HG02798 (cell line): ENCODE measurements around the gene APLP2.
"Not testable (repeated sequence)": the region's sequence is repeated elsewhere in the genome, so short reads cannot be mapped to it uniquely, and the experiment has no call there.

Experiments
- ATAC-seq: cut with Tn5 transposase; IDR thresholded peaks from one replicate; pipeline ENCODE4 v1.9.1; 2021; ENCODE audit warnings: mild to moderate bottlenecking; ENCODE audit not compliant: unreplicated experiment, poor library complexity

APLP2 gene

GRCh38 chr11:130163346-130164220 lies 93.9 kb downstream of the APLP2 start:
- ATAC-seq = no peak

- no peak for ATAC-seq
Measured at GRCh38 chr11:130164221-130164570, 94.5 kb downstream of the APLP2 start.

GRCh38 chr11:130165601-130166456 lies 96.1 kb downstream of the APLP2 start:
- ATAC-seq = no peak

- no peak for ATAC-seq
Measured at GRCh38 chr11:130166457-130166784, 96.7 kb downstream of the APLP2 start.

- no peak for ATAC-seq
Measured at GRCh38 chr11:130167146-130167545, 97.5 kb downstream of the APLP2 start.

- ATAC-seq = no peak
Measured at GRCh38 chr11:130168105-130168504, 98.4 kb downstream of the APLP2 start.

- no peak for ATAC-seq
Measured at GRCh38 chr11:130170345-130170744, 100.7 kb downstream of the APLP2 start.

GRCh38 chr11:130171534-130171933 lies 101.8 kb downstream of the APLP2 start:
- no peak for ATAC-seq

GRCh38 chr11:130172001-130172400 lies 102.3 kb downstream of the APLP2 start:
- ATAC-seq = not testable (repeated sequence)

- no peak for ATAC-seq
Measured at GRCh38 chr11:130174642-130175041, 104.9 kb downstream of the APLP2 start.

GRCh38 chr11:130175898-130176297 lies 106.2 kb downstream of the APLP2 start:
- ATAC-seq = no peak

GRCh38 chr11:130177782-130178181 lies 108.1 kb downstream of the APLP2 start:
- ATAC-seq = no peak

GRCh38 chr11:130178441-130179339 lies 109.0 kb downstream of the APLP2 start:
- ATAC-seq = no peak

- ATAC-seq = no peak
Measured at GRCh38 chr11:130179396-130180306, 110.0 kb downstream of the APLP2 start.

GRCh38 chr11:130180491-130180890 lies 110.8 kb downstream of the APLP2 start:
- peak; percentile 39 for ATAC-seq

- ATAC-seq = no peak
Measured at GRCh38 chr11:130180896-130181294, 111.2 kb downstream of the APLP2 start.

GRCh38 chr11:130181295-130182272 lies 111.9 kb downstream of the APLP2 start:
- peak; percentile 53 for ATAC-seq

- ATAC-seq = no peak
Measured at GRCh38 chr11:130183878-130184610, 114.3 kb downstream of the APLP2 start.
